Keratinocyte (primary cell): ENCODE measurements around the gene MAST3. TPM values are rescaled to one million over a fixed set of nuclear protein-coding genes. Genes with fewer than 3 reads are reported as not detected.

ENCODE experiments used
- DNase-seq: peaks from one replicate; pipeline ENCODE4 v3.0.0-alpha.2; 2011; ENCODE audit warnings: low read depth, missing footprints, low spot score
- FAIRE-seq: peaks from 2 replicates; lab custom pipeline; 2011; peaks lifted over from hg19 to GRCh38; lab: Jason Lieb, UNC
- H2AFZ ChIP-seq: 2 replicates; pipeline ENCODE4 v1.6.0; 2012; ENCODE audit warnings: low read length, control low read depth, inconsistent platforms; ENCODE audit not compliant: control insufficient read depth
- H3K27ac ChIP-seq: 2 replicates; pipeline ENCODE4 v1.5.1; 2011; ENCODE audit warnings: low read length; ENCODE audit not compliant: control insufficient read depth, insufficient read depth
- H3K27me3 ChIP-seq: 3 replicates; pipeline ENCODE4 v1.6.0; 2011; ENCODE audit warnings: low read length; ENCODE audit not compliant: control insufficient read depth, insufficient read depth; ENCODE audit errors: extremely low read depth
- H3K36me3 ChIP-seq, 2 experiments: 2 replicates in 1 of 2; 3 replicates in 1 of 2; pipeline ENCODE4 v1.5.1; 2011; ENCODE audit warnings: low read length in 2 of 2, mild to moderate bottlenecking in 1 of 2; ENCODE audit not compliant: control insufficient read depth in 2 of 2, insufficient read depth in 2 of 2; ENCODE audit errors: extremely low read depth in 1 of 2
- H3K4me1 ChIP-seq: 3 replicates; pipeline ENCODE4 v1.5.1; 2011; ENCODE audit warnings: low read length; ENCODE audit not compliant: control insufficient read depth, insufficient read depth; ENCODE audit errors: extremely low read depth
- H3K4me2 ChIP-seq: 3 replicates; pipeline ENCODE4 v1.6.0; 2011; ENCODE audit warnings: low read depth, low read length; ENCODE audit not compliant: control insufficient read depth, insufficient read depth; ENCODE audit errors: extremely low read depth
- H3K4me3 ChIP-seq, 3 experiments: fragments of 200-600 bp in 1 of 3; sonication (generic) in 1 of 3; 2 replicates in 2 of 3; 3 replicates in 1 of 3; pipeline ENCODE4 v1.5.1; 2011 to 2016; ENCODE audit warnings: low read length in 3 of 3, mild to moderate bottlenecking in 3 of 3, control low read depth in 2 of 3, inconsistent platforms in 1 of 3, low read depth in 1 of 3, mixed read lengths in 1 of 3, mixed run types in 1 of 3, moderate library complexity in 1 of 3; ENCODE audit not compliant: control insufficient read depth in 2 of 3, insufficient read depth in 2 of 3; ENCODE audit errors: extremely low read depth in 1 of 3
- H3K79me2 ChIP-seq: 2 replicates; pipeline ENCODE4 v1.6.0; 2012; ENCODE audit warnings: low read length; ENCODE audit not compliant: control insufficient read depth, insufficient read depth
- H3K9ac ChIP-seq: 3 replicates; pipeline ENCODE4 v1.6.0; 2011; ENCODE audit warnings: low read length; ENCODE audit not compliant: control insufficient read depth, insufficient read depth; ENCODE audit errors: extremely low read depth
- H3K9me1 ChIP-seq: 3 replicates; pipeline ENCODE4 v1.6.0; 2011; ENCODE audit warnings: low read length; ENCODE audit not compliant: control insufficient read depth, insufficient read depth; ENCODE audit errors: extremely low read depth
- H3K9me3 ChIP-seq: 2 replicates; pipeline ENCODE4 v1.5.1; 2012; ENCODE audit warnings: low read depth, low read length; ENCODE audit not compliant: control insufficient read depth
- H4K20me1 ChIP-seq: 3 replicates; pipeline ENCODE4 v1.6.0; 2011; ENCODE audit warnings: low read length; ENCODE audit not compliant: control insufficient read depth, insufficient read depth; ENCODE audit errors: extremely low read depth
- CTCF ChIP-seq, 3 experiments: IDR thresholded peaks in 1 of 3; conservative IDR thresholded peaks in 1 of 3; optimal IDR thresholded peaks in 1 of 3; 2 replicates in 2 of 3; 3 replicates in 1 of 3; pipeline versions ENCODE3 to v1.5.1; 2011; ENCODE audit warnings: low read length in 3 of 3, mild to moderate bottlenecking in 3 of 3, moderate library complexity in 2 of 3, control low read depth in 1 of 3, inconsistent platforms in 1 of 3; ENCODE audit not compliant: insufficient read depth in 2 of 3; ENCODE audit errors: extremely low read depth in 1 of 3
- EZH2 ChIP-seq: IDR thresholded peaks from one replicate; pipeline ENCODE4 v1.6.1; 2012; ENCODE audit warnings: inconsistent platforms, mild to moderate bottlenecking, low read length, moderate library complexity
- dilution Hi-C: fragments of 300-500 bp; cut with MboI; formaldehyde crosslinking; loops from one replicate; pipeline ENCODE4 v1.7.0; 2020; ENCODE audit warnings: low sequenced_read_pairs; ENCODE audit not compliant: extremely low pct_ligation_motif_present
- polyA plus RNA-seq, 5 experiments: library from polyadenylated mRNA; depleted of rRNA in 3 of 5; stranded (reverse) in 3 of 5; stranded (forward) in 1 of 5; unstranded in 1 of 5; fragments of >200 nt; gene quantifications; 1 replicate in 1 of 5; 2 replicates in 3 of 5; 3 replicates in 1 of 5; pipeline versions ENCODE4 v1.2.1 to v1.2.3, GENCODE V29; 2011 to 2012; ENCODE audit warnings: missing spikeins in 2 of 5, low read depth in 1 of 5, low replicate concordance in 1 of 5

Gene MAST3
- polyA plus RNA-seq, 1 donor (not counting 4 experiments of a cell fraction or from before 2014, with no cell fraction given) = 0.73 TPM

DNA sequence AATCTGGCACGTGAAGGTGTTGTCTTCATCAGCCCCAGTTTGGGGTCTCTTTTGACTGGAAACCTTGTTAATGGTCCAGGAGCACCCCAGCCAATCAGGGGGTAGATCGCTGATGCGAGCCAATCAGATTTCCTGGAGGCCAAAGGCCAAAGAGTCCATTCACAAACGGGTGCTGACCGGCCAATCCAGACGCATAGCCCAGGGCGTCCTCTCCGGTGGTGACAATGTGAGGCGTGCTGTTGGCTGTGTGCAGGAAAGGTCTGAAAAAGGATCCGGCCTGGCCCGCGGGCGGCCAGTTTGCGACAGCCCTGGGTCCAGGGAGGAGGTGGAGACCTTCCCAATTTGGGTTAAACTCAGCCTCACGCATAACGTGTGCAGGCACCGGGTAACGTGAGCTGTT, 3.1 kb downstream of the MAST3 start:
- H3K4me2 ChIP-seq = no peak overlapping the region
- H3K79me2 ChIP-seq = no peaks in the 10 kb centered on the region
- no peak for TF ChIP-seq CTCF (optimal IDR thresholded peaks at IDR 0.05 in 1 of 3, IDR thresholded peaks at IDR 0.05 in 1 of 3, conservative IDR thresholded peaks at IDR 0.05 in 1 of 3; ENCODE audit: extremely low read depth in 1 of 3, insufficient read depth in 2 of 3, low read length in 3 of 3)
- TF ChIP-seq EZH2 = peak; percentile 37
- no peak overlapping the region for H3K9ac ChIP-seq
- H3K4me3 ChIP-seq = no peak overlapping the region
- peaks cover 19% of the 10 kb centered on the region for H3K27me3 ChIP-seq
- dilution Hi-C loops = no loop called here
- DNase-seq (no peak), FAIRE-seq (no peak)
- no peaks in the 10 kb centered on the region for H3K9me3 ChIP-seq
- H3K4me1 ChIP-seq = peaks cover 10% of the 10 kb centered on the region
- H3K27ac ChIP-seq = no peak overlapping the region
- H3K9me1 ChIP-seq = no peaks in the 10 kb centered on the region
- H4K20me1 ChIP-seq = no peaks in the 10 kb centered on the region
- H2AFZ ChIP-seq = no peak overlapping the region
- H3K36me3 ChIP-seq = no peaks in the 10 kb centered on the region

GRCh38 chr19:18101268-18101667, 3.7 kb downstream of the MAST3 start:
- H3K4me2 ChIP-seq = no peak overlapping the region
- no peak overlapping the region for H3K27ac ChIP-seq
- H3K27me3 ChIP-seq = peaks cover 19% of the 10 kb centered on the region
- H3K79me2 ChIP-seq = no peaks in the 10 kb centered on the region
- no peak overlapping the region for H2AFZ ChIP-seq
- peaks cover 10% of the 10 kb centered on the region for H3K4me1 ChIP-seq
- FAIRE-seq = no peak
- no peaks in the 10 kb centered on the region for H3K9me3 ChIP-seq
- DNase-seq = no peak
- no peaks in the 10 kb centered on the region for H3K36me3 ChIP-seq
- H4K20me1 ChIP-seq = no peaks in the 10 kb centered on the region
- no peak overlapping the region for H3K4me3 ChIP-seq
- no peak overlapping the region for H3K9ac ChIP-seq
- dilution Hi-C loops = no loop called here
- TF ChIP-seq CTCF (optimal IDR thresholded peaks at IDR 0.05 in 1 of 3, IDR thresholded peaks at IDR 0.05 in 1 of 3, conservative IDR thresholded peaks at IDR 0.05 in 1 of 3; ENCODE audit: extremely low read depth in 1 of 3, insufficient read depth in 2 of 3, low read length in 3 of 3) = no peak
- no peak for TF ChIP-seq EZH2
- no peaks in the 10 kb centered on the region for H3K9me1 ChIP-seq
